Measurements from ENCODE around the gene PCK2.

The PCK2 gene

GRCh38 chr14:24115422-24116127 is 21.5 kb downstream of the PCK2 start:
- Histone ChIP-seq H3K9ac (ENCODE audit: low read depth, low read length, poor library complexity, severe bottlenecking) (peak overlapping the region; percentile 91), H2AFZ (ENCODE audit: low read length) (peak overlapping the region; percentile 79), H3K79me2 (ENCODE audit: insufficient read depth, low read length) (peaks cover 29% of the 10 kb centered on the region), H4K20me1 (ENCODE audit: insufficient read depth, low read length, poor library complexity, severe bottlenecking) (peaks cover 11% of the 10 kb centered on the region), H3K4me1 (ENCODE audit: insufficient read depth, low read length, poor library complexity, severe bottlenecking) (peaks cover 19% of the 10 kb centered on the region), H3K9me3 (ENCODE audit: insufficient read depth, low read depth, low read length) (no peaks in the 10 kb centered on the region), H3K4me2 (ENCODE audit: low read depth, low read length, poor library complexity, severe bottlenecking) (peak overlapping the region; percentile 88), H3F3A (ENCODE audit: low read depth) (peaks cover 6% of the 10 kb centered on the region; the same call in 1 of the 2 replicates), H3K27me3 (ENCODE audit: insufficient read depth, low read length, poor library complexity, severe bottlenecking) (no peaks in the 10 kb centered on the region), H3K9me2 (replicated peaks; ENCODE audit: low read depth, low read length) (no peaks in the 10 kb centered on the region), H3K36me3 (ENCODE audit: insufficient read depth, low read length) (peaks cover 30% of the 10 kb centered on the region; the same call in 1 of the 2 replicates), H3K4me3 (ENCODE audit: low read length, poor library complexity, severe bottlenecking) (peak overlapping the region; percentile 91)
- TF ChIP-seq CTCF (conservative IDR thresholded peaks at IDR 0.05; ENCODE audit: low read length) (no peak), EZH2phosphoT487 (IDR thresholded peaks at IDR 0.05; ENCODE audit: borderline replicate concordance) (no peak)

- H3K27me3 ChIP-seq (ENCODE audit: insufficient read depth, low read length, poor library complexity, severe bottlenecking): no peaks in the 10 kb centered on the region
- peaks cover 19% of the 10 kb centered on the region for H3K4me1 ChIP-seq (ENCODE audit: insufficient read depth, low read length, poor library complexity, severe bottlenecking)
- TF ChIP-seq CTCF (conservative IDR thresholded peaks at IDR 0.05; ENCODE audit: low read length) (no peak), EZH2phosphoT487 (IDR thresholded peaks at IDR 0.05; ENCODE audit: borderline replicate concordance) (no peak)
- H3F3A ChIP-seq (ENCODE audit: low read depth): peaks cover 6% of the 10 kb centered on the region; the same call in 1 of the 2 replicates
- H3K79me2 ChIP-seq (ENCODE audit: insufficient read depth, low read length): peaks cover 29% of the 10 kb centered on the region
- no peaks in the 10 kb centered on the region for H3K9me3 ChIP-seq (ENCODE audit: insufficient read depth, low read depth, low read length)
- H4K20me1 ChIP-seq (ENCODE audit: insufficient read depth, low read length, poor library complexity, severe bottlenecking): peaks cover 11% of the 10 kb centered on the region
- H3K36me3 ChIP-seq (ENCODE audit: insufficient read depth, low read length): peaks cover 37% of the 10 kb centered on the region
- H3K4me3 ChIP-seq (ENCODE audit: low read length, poor library complexity, severe bottlenecking): peak overlapping the region; percentile 91
- H3K9me2 ChIP-seq (replicated peaks; ENCODE audit: low read depth, low read length): no peaks in the 10 kb centered on the region
- H2AFZ ChIP-seq (ENCODE audit: low read length): no peak overlapping the region
- peak overlapping the region; percentile 91 for H3K9ac ChIP-seq (ENCODE audit: low read depth, low read length, poor library complexity, severe bottlenecking)
- H3K4me2 ChIP-seq (ENCODE audit: low read depth, low read length, poor library complexity, severe bottlenecking): peak overlapping the region; percentile 88
Observed at GRCh38 chr14:24116128-24116814, 22.2 kb downstream of the PCK2 start.

GRCh38 chr14:24117179-24117578 is 23.1 kb downstream of the PCK2 start:
- Histone ChIP-seq H3K79me2 (ENCODE audit: insufficient read depth, low read length) (peaks cover 29% of the 10 kb centered on the region), H3K4me2 (ENCODE audit: low read depth, low read length, poor library complexity, severe bottlenecking) (peak overlapping the region; percentile 88), H4K20me1 (ENCODE audit: insufficient read depth, low read length, poor library complexity, severe bottlenecking) (peaks cover 11% of the 10 kb centered on the region), H3K27me3 (ENCODE audit: insufficient read depth, low read length, poor library complexity, severe bottlenecking) (no peaks in the 10 kb centered on the region), H3K4me1 (ENCODE audit: insufficient read depth, low read length, poor library complexity, severe bottlenecking) (peaks cover 19% of the 10 kb centered on the region), H3K36me3 (ENCODE audit: insufficient read depth, low read length) (peaks cover 43% of the 10 kb centered on the region), H3K9me3 (ENCODE audit: insufficient read depth, low read depth, low read length) (no peaks in the 10 kb centered on the region), H3K9me2 (replicated peaks; ENCODE audit: low read depth, low read length) (no peaks in the 10 kb centered on the region), H3K9ac (ENCODE audit: low read depth, low read length, poor library complexity, severe bottlenecking) (peak overlapping the region; percentile 3), H3F3A (ENCODE audit: low read depth) (peaks cover 6% of the 10 kb centered on the region; the same call in 1 of the 2 replicates), H2AFZ (ENCODE audit: low read length) (no peak overlapping the region), H3K4me3 (ENCODE audit: low read length, poor library complexity, severe bottlenecking) (peak overlapping the region; percentile 91)
- TF ChIP-seq EZH2phosphoT487 (IDR thresholded peaks at IDR 0.05; ENCODE audit: borderline replicate concordance): no peak
- no peak for TF ChIP-seq CTCF (conservative IDR thresholded peaks at IDR 0.05; ENCODE audit: low read length)

All from Loucy (cell line).